Measurements from ENCODE around the gene C12orf76. TPM values are rescaled to one million over a fixed set of nuclear protein-coding genes. Genes with fewer than 3 reads are reported as not detected.
"Not testable (repeated sequence)": the region's sequence is repeated elsewhere in the genome, so short reads cannot be mapped to it uniquely, and the experiment has no call there.

The C12orf76 gene
- total RNA-seq, 1 experiment from 2014 or later: 11.9 TPM

DNA sequence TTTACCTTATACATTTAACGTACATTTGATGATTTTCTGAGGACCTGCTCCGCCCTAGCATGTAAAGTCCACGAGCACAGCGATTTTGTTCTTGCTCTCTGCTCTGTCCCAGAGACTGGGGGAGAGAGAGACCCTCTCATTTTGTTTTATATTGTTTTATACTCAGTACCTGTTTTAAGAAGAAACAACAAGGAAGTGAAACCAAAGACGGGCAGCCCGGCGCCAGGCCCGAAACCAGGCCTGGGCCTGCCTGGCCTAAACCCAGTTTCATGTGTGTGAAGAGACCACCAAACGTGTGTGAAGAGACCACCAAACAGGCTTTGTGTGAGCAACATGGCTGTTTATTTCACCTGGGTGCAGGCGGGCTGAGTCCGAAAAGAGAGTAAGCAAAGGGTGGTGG lies 712 bp upstream of the C12orf76 start:
- POLR2A ChIA-PET; H3K4me1 Mint-ChIP-seq (ENCODE audit: low read depth, unreplicated experiment): not testable (repeated sequence)

GRCh38 chr12:110047297-110047940 lies 903 bp downstream of the C12orf76 start:
- peak overlapping the region; percentile 91 for H3K4me3 ChIP-seq (ENCODE audit: low read depth, low read length)
- H3K9me3 Mint-ChIP-seq (ENCODE audit: unreplicated experiment): no peaks in the 10 kb centered on the region
- H3K4me1 Mint-ChIP-seq (ENCODE audit: low read depth, unreplicated experiment): peaks cover 12% of the 10 kb centered on the region
- intact Hi-C loops (cut with micrococcal nuclease; ENCODE audit: unreplicated experiment): loop anchor here (5.0 kb wide), 1 partner anchor 45 kb away; no protein-coding TSS in a partner anchor
- peak overlapping the region; percentile 82 for H3K4me3 Mint-ChIP-seq (ENCODE audit: unreplicated experiment)
- no peaks in the 10 kb centered on the region for H3K36me3 ChIP-seq (ENCODE audit: control insufficient read depth, insufficient read depth, low read length)
- BruUV-seq (replicated peaks): no TSS peak
- CTCF ChIA-PET: no interaction called here
- no peak for DNase-seq
- H3K27me3 Mint-ChIP-seq (ENCODE audit: insufficient read depth, unreplicated experiment): no peaks in the 10 kb centered on the region
- peaks cover 19% of the 10 kb centered on the region for H3K36me3 Mint-ChIP-seq (ENCODE audit: insufficient read depth, unreplicated experiment)
- H3K9me3 ChIP-seq: no peaks in the 10 kb centered on the region
- peaks cover 22% of the 10 kb centered on the region for H3K4me1 ChIP-seq
- POLR2A ChIA-PET: interaction anchor here (0.6 kb wide), 1 partner anchor 9 kb away, joined by 6 read pairs; no protein-coding TSS in a partner anchor
- TF ChIP-seq, protein P1, sequence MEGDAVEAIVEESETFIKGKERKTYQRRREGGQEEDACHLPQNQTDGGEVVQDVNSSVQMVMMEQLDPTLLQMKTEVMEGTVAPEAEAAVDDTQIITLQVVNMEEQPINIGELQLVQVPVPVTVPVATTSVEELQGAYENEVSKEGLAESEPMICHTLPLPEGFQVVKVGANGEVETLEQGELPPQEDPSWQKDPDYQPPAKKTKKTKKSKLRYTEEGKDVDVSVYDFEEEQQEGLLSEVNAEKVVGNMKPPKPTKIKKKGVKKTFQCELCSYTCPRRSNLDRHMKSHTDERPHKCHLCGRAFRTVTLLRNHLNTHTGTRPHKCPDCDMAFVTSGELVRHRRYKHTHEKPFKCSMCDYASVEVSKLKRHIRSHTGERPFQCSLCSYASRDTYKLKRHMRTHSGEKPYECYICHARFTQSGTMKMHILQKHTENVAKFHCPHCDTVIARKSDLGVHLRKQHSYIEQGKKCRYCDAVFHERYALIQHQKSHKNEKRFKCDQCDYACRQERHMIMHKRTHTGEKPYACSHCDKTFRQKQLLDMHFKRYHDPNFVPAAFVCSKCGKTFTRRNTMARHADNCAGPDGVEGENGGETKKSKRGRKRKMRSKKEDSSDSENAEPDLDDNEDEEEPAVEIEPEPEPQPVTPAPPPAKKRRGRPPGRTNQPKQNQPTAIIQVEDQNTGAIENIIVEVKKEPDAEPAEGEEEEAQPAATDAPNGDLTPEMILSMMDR (IDR thresholded peaks at IDR 0.05; ENCODE audit: insufficient read depth in 1 of 2, low read depth in 1 of 2, low read length in 1 of 2, severe bottlenecking in 1 of 2, unreplicated experiment in 1 of 2): no peak
- no peaks in the 10 kb centered on the region for H3K27me3 ChIP-seq (replicated peaks; ENCODE audit: control insufficient read depth, insufficient read depth, low read length)
- H3K27ac Mint-ChIP-seq (ENCODE audit: unreplicated experiment): peak overlapping the region; percentile 82

More for the DNA sequence above, 712 bp upstream of the C12orf76 start:
- H3K9me3 Mint-ChIP-seq (ENCODE audit: unreplicated experiment); H3K27me3 ChIP-seq (replicated peaks; ENCODE audit: control insufficient read depth, insufficient read depth, low read length); H3K36me3 ChIP-seq (ENCODE audit: control insufficient read depth, insufficient read depth, low read length); DNase-seq; CTCF ChIA-PET; H3K36me3 Mint-ChIP-seq (ENCODE audit: insufficient read depth, unreplicated experiment); H3K9me3 ChIP-seq; BruUV-seq (replicated peaks); H3K27me3 Mint-ChIP-seq (ENCODE audit: insufficient read depth, unreplicated experiment): not testable (repeated sequence)
- H3K27ac Mint-ChIP-seq (ENCODE audit: unreplicated experiment): peak overlapping the region; percentile 82
- peak overlapping the region; percentile 82 for H3K4me3 Mint-ChIP-seq (ENCODE audit: unreplicated experiment)
- Histone ChIP-seq H3K4me1 (peaks cover 22% of the 10 kb centered on the region), H3K4me3 (ENCODE audit: low read depth, low read length) (peak overlapping the region; percentile 91; the same call in 1 of the 2 replicates)
- intact Hi-C loops (cut with micrococcal nuclease; ENCODE audit: unreplicated experiment): loop anchor here (5.0 kb wide), 1 partner anchor 43 kb away; no protein-coding TSS in a partner anchor

- Mint-ChIP-seq H3K4me1 (ENCODE audit: low read depth, unreplicated experiment) (peaks cover 15% of the 10 kb centered on the region), H3K9me3 (ENCODE audit: unreplicated experiment) (no peaks in the 10 kb centered on the region), H3K4me3 (ENCODE audit: unreplicated experiment) (peak overlapping the region; percentile 82), H3K27me3 (ENCODE audit: insufficient read depth, unreplicated experiment) (no peaks in the 10 kb centered on the region), H3K36me3 (ENCODE audit: insufficient read depth, unreplicated experiment) (peaks cover 21% of the 10 kb centered on the region), H3K27ac (ENCODE audit: unreplicated experiment) (no peak overlapping the region)
- H3K9me3 ChIP-seq: no peaks in the 10 kb centered on the region
- peaks cover 29% of the 10 kb centered on the region for H3K4me1 ChIP-seq
- DNase-seq: no peak
- no peaks in the 10 kb centered on the region; the same call in 1 of the 2 replicates for H3K36me3 ChIP-seq (ENCODE audit: control insufficient read depth, insufficient read depth, low read length)
- POLR2A ChIA-PET: interaction anchor here (0.6 kb wide), 1 partner anchor 8 kb away, joined by 6 read pairs; no protein-coding TSS in a partner anchor
- intact Hi-C loops (cut with micrococcal nuclease; ENCODE audit: unreplicated experiment): loop anchor here (5.0 kb wide), 1 partner anchor 46 kb away; no protein-coding TSS in a partner anchor
- H3K4me3 ChIP-seq (ENCODE audit: low read depth, low read length): no peak overlapping the region
- no TSS peak for BruUV-seq (replicated peaks)
- TF ChIP-seq, protein P1 (IDR thresholded peaks at IDR 0.05; ENCODE audit: insufficient read depth in 1 of 2, low read depth in 1 of 2, low read length in 1 of 2, severe bottlenecking in 1 of 2, unreplicated experiment in 1 of 2): no peak
- no peaks in the 10 kb centered on the region for H3K27me3 ChIP-seq (replicated peaks; ENCODE audit: control insufficient read depth, insufficient read depth, low read length)
- CTCF ChIA-PET: no interaction called here
Measured at GRCh38 chr12:110046451-110047187, 1.7 kb downstream of the C12orf76 start.

All from Caco-2 (cell line).